Spleen (tissue), 11 donors: ENCODE data around the gene RGS8. TPM values are rescaled to one million over a fixed set of nuclear protein-coding genes. Genes with fewer than 3 reads are reported as not detected.

Experiments
- DNase-seq: peaks from one replicate; pipeline ENCODE4 v3.0.0-alpha.2; 2020
- H3K27ac ChIP-seq, 8 donors: fragments of 200-600 bp; sonication (generic) in 7 of 8; 1 replicate in 4 of 8; 2 replicates in 4 of 8; pipeline versions ENCODE4 v1.5.0 to v1.8.0; 2016 to 2021; ENCODE audit warnings: inconsistent platforms in 4 of 8, mild to moderate bottlenecking in 4 of 8, moderate library complexity in 1 of 8
- H3K27me3 ChIP-seq, 7 donors: fragments of 200-600 bp; sonication (generic) in 6 of 7; replicated peaks in 1 of 7; 1 replicate in 4 of 7; 2 replicates in 3 of 7; pipeline versions ENCODE4 v1.5.0 to v1.8.0; 2016 to 2021; ENCODE audit warnings: inconsistent platforms in 3 of 7, mild to moderate bottlenecking in 1 of 7
- H3K36me3 ChIP-seq, 6 donors: fragments of 200-600 bp; sonication (generic) in 5 of 6; 1 replicate in 4 of 6; 2 replicates in 2 of 6; pipeline versions ENCODE4 v1.5.0 to v1.8.0; 2016 to 2021; ENCODE audit warnings: inconsistent platforms in 2 of 6
- H3K4me1 ChIP-seq, 6 donors: fragments of 200-600 bp; sonication (generic) in 5 of 6; 1 replicate in 3 of 6; 2 replicates in 3 of 6; pipeline versions ENCODE4 v1.5.0 to v1.8.0; 2016 to 2021; ENCODE audit warnings: inconsistent platforms in 3 of 6
- H3K4me3 ChIP-seq, 8 donors: fragments of 200-600 bp; sonication (generic) in 7 of 8; 1 replicate in 4 of 8; 2 replicates in 4 of 8; pipeline versions ENCODE4 v1.5.0 to v1.8.0; 2016 to 2021; ENCODE audit warnings: inconsistent platforms in 4 of 8, mild to moderate bottlenecking in 4 of 8, moderate library complexity in 2 of 8
- H3K9me3 ChIP-seq, 8 donors: fragments of 200-600 bp; sonication (generic) in 7 of 8; 1 replicate in 4 of 8; 2 replicates in 4 of 8; pipeline versions ENCODE4 v1.5.0 to v1.8.0; 2016 to 2021; ENCODE audit warnings: inconsistent platforms in 4 of 8
- CTCF ChIP-seq, 11 experiments: fragments of 200-600 bp in 7 of 11; fragments of 450-650 bp in 4 of 11; sonication (generic) in 4 of 11; IDR thresholded peaks in 8 of 11; conservative IDR thresholded peaks in 3 of 11; 1 replicate in 7 of 11; 2 replicates in 4 of 11; pipeline versions ENCODE4 v1.4.0 to v1.8.0; 2016 to 2021; ENCODE audit warnings: antibody characterized with exemption in 11 of 11, inconsistent platforms in 4 of 11, mild to moderate bottlenecking in 1 of 11
- POLR2A ChIP-seq, 3 donors: fragments of 450-650 bp; IDR thresholded peaks; one replicate each; pipeline ENCODE4 v1.5.1; 2017; ENCODE audit warnings: antibody characterized with exemption in 3 of 3, mild to moderate bottlenecking in 1 of 3
- POLR2AphosphoS5 ChIP-seq, 3 donors: sonication (generic); formaldehyde crosslinking; IDR thresholded peaks; one replicate each; pipeline ENCODE4 v1.5.1; 2017; ENCODE audit warnings: antibody characterized with exemption in 3 of 3
- WGBS, 5 donors: extraction: QIAGEN DNeasy Blood & Tissue Kit in 3 of 5; methylation state at CpG; one replicate each; pipeline versions ENCODE4 v1.1.5 to v1.1.7; 2013 to 2018; 5-methylcytosine and 5-hydroxymethylcytosine counted together
- intact Hi-C: fragments of 100-400 bp; cut with DNase I; formaldehyde crosslinking; loops from one replicate; pipeline ENCODE4 v1.15.0; 2023; ENCODE audit warnings: low total_unique reads
- polyA plus RNA-seq, 3 donors: library from polyadenylated mRNA; stranded (reverse); fragments of 200-250 nt; gene quantifications; one replicate each; pipeline ENCODE4 v1.2.1, GENCODE V29; 2013
- total RNA-seq, 7 donors: library from RNA; depleted of rRNA in 3 of 7; stranded (reverse); fragments of >200 nt in 3 of 7; fragmentation: NEBNext Ultra II Directional in 4 of 7; extraction: Animal tissue kit (Norgen Biotek cat#: 25700) in 4 of 7; gene quantifications; one replicate each; pipeline versions ENCODE4 v1.1.0 to v1.2.1, GENCODE V29; 2016 to 2021
- donor health status: healthy with polysubstance abuse.
- donor health status: DM: no; HTN: no; CAD: no; lungs with moderate emphysema.
- donor health status: DM: no; HTN: no; CAD: no.
- donor health status: Bipolar disorder and iron deficiency.
- donor health status: healthy.
- donor health status: DM: no; HTN: no; CAD: no.
- donor health status: DM: yes; HTN: yes; CAD: no.

Gene RGS8
- total and polyA plus RNA-seq, 10 donors, result 0.09 to 0.11 TPM; not detected in 8

GRCh38 chr1:182724215-182724614 lies 39.8 kb upstream of the RGS8 start:
- no peak for TF ChIP-seq POLR2A (IDR thresholded peaks at IDR 0.05)
- TF ChIP-seq POLR2AphosphoS5 (IDR thresholded peaks at IDR 0.05), result no peak
- no peak for TF ChIP-seq CTCF (IDR thresholded peaks at IDR 0.05 in 8 of 11, conservative IDR thresholded peaks at IDR 0.05 in 3 of 11)
- intact Hi-C loops, result no loop called here
- H3K27me3 ChIP-seq, result no peaks in the 10 kb centered on the region
- H3K4me3 ChIP-seq, result no peak overlapping the region
- H3K4me1 ChIP-seq, result no peaks in the 10 kb centered on the region
- no peaks in the 10 kb centered on the region for H3K9me3 ChIP-seq
- H3K27ac ChIP-seq, result peak overlapping the region in 1 of 8 donors; percentile 8
- no peaks in the 10 kb centered on the region for H3K36me3 ChIP-seq
- WGBS, 5 donors, result 73 to 88% (median 83%) methylated on average over 2 of the region's 2 CpGs
- no peak for DNase-seq

DNA sequence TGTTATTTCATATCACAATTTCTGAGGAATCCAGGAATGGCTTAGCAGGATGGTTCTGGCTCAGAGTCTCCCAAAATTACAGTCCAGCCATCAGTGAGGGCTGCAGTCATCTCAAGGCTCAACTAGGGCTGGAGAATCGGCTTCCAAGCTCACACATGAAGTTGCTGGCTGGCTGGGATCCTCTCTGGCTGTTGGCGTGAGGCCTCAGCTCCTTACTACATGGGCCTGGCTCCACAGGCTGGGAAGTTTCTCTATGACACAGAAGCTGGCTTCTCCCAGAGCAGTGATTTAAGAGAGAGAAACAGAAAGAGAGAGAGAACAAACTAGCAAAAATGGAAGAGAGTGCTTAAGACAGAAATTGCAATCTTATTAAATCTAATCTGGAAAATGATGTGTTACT lies 38.8 kb upstream of the RGS8 start:
- WGBS, 5 donors, result 65 to 86% (median 76%) methylated on average over 2 of the region's 2 CpGs
- Histone ChIP-seq H3K27ac (no peak overlapping the region), H3K36me3 (no peaks in the 10 kb centered on the region), H3K4me3 (no peak overlapping the region), H3K4me1 (no peaks in the 10 kb centered on the region), H3K27me3 (no peaks in the 10 kb centered on the region), H3K9me3 (no peaks in the 10 kb centered on the region)
- intact Hi-C loops, result no loop called here
- no peak for DNase-seq
- TF ChIP-seq CTCF (IDR thresholded peaks at IDR 0.05 in 8 of 11, conservative IDR thresholded peaks at IDR 0.05 in 3 of 11) (no peak), POLR2AphosphoS5 (IDR thresholded peaks at IDR 0.05) (no peak), POLR2A (IDR thresholded peaks at IDR 0.05) (no peak)

DNA sequence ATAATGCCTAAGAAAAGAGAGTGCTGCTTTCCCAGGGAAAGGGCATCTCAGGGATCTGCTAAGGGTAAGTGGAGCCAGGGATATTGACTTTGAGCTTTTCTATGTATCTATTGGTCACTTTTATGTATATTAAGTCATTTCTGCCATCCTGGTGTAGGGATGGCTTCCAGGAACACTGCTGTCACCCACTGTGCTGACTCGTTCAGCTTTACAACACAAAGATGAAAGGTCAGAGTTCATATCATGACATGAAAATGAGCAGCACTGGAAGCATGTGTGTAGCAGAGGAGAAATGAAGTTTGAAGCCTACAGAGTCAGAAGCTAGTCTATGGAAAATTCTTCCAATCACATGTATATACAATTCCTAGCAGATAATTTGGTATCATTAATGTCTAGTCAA lies 37.1 kb upstream of the RGS8 start:
- TF ChIP-seq CTCF (IDR thresholded peaks at IDR 0.05 in 8 of 11, conservative IDR thresholded peaks at IDR 0.05 in 3 of 11), result no peak
- TF ChIP-seq POLR2A (IDR thresholded peaks at IDR 0.05), result no peak
- TF ChIP-seq POLR2AphosphoS5 (IDR thresholded peaks at IDR 0.05), result no peak

GRCh38 chr1:182720463-182720862 lies 36.1 kb upstream of the RGS8 start:
- H3K36me3 ChIP-seq, result no peaks in the 10 kb centered on the region
- H3K4me3 ChIP-seq, result no peak overlapping the region
- peaks cover 0 to 9% (median 3%) of the 10 kb centered on the region in 6 donors for H3K4me1 ChIP-seq
- intact Hi-C loops, result no loop called here
- DNase-seq, result no peak
- TF ChIP-seq CTCF (IDR thresholded peaks at IDR 0.05 in 8 of 11, conservative IDR thresholded peaks at IDR 0.05 in 3 of 11) (peak in 2 of 11 experiments; percentile 17 to 19), POLR2AphosphoS5 (IDR thresholded peaks at IDR 0.05) (no peak)
- H3K9me3 ChIP-seq, result no peaks in the 10 kb centered on the region
- no peak overlapping the region for H3K27ac ChIP-seq
- no peaks in the 10 kb centered on the region for H3K27me3 ChIP-seq
- WGBS, 5 donors, result 85 to 95% (median 86%) methylated on average over 2 of the region's 2 CpGs

More for the DNA sequence above, 37.1 kb upstream of the RGS8 start:
- H3K4me3 ChIP-seq, result no peak overlapping the region
- intact Hi-C loops, result no loop called here
- DNase-seq, result no peak
- H3K4me1 ChIP-seq, result peaks cover 0 to 9% (median 3%) of the 10 kb centered on the region in 6 donors
- H3K36me3 ChIP-seq, result no peaks in the 10 kb centered on the region
- no peak overlapping the region for H3K27ac ChIP-seq
- WGBS, 5 donors, result 45 to 81% (median 69%) methylated on average over 1 of the region's 1 CpG
- no peaks in the 10 kb centered on the region for H3K9me3 ChIP-seq
- H3K27me3 ChIP-seq, result no peaks in the 10 kb centered on the region
